ENCODE data around the gene STK39. TPM values are rescaled to one million over a fixed set of nuclear protein-coding genes. Genes with fewer than 3 reads are reported as not detected.

The STK39 gene
- total and polyA plus RNA-seq, 2 of the 4 experiments (the other 2 are of a cell fraction): 11.8 to 16.4 TPM

DNA sequence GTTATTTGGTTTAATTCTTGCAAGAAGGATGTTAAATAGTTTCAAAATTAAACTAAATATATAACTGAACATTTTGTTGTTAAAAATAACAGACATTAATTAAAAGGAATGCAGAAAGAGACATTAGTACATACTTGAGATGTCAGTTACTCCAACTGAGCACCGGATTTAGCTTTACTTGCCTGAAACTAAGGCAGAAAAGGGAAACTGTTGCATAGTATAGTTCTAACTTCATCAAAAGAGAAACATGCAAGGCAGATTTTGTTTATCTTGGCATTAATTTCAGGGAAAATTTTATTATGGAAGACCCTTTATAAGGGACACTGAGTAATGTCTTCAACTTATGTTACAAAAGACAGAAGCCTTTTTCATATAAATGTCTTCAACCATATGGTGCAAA, 218.3 kb downstream of the STK39 start (continued):
- TF ChIP-seq SMC3 (IDR thresholded peaks at IDR 0.05; ENCODE audit: low read depth, low read length) (no peak), RCOR1 (IDR thresholded peaks at IDR 0.05; ENCODE audit: insufficient replicate concordance, low read length) (no peak), BHLHE40 (IDR thresholded peaks at IDR 0.05; ENCODE audit: low read depth, low read length) (no peak), POLR2A (IDR thresholded peaks at IDR 0.05; ENCODE audit: low read depth, low read length) (no peak), CHD1 (IDR thresholded peaks at IDR 0.05; ENCODE audit: low read depth, low read length) (no peak)
- TF ChIP-seq, protein P1, sequence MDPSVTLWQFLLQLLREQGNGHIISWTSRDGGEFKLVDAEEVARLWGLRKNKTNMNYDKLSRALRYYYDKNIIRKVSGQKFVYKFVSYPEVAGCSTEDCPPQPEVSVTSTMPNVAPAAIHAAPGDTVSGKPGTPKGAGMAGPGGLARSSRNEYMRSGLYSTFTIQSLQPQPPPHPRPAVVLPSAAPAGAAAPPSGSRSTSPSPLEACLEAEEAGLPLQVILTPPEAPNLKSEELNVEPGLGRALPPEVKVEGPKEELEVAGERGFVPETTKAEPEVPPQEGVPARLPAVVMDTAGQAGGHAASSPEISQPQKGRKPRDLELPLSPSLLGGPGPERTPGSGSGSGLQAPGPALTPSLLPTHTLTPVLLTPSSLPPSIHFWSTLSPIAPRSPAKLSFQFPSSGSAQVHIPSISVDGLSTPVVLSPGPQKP (IDR thresholded peaks at IDR 0.05; ENCODE audit: borderline replicate concordance, low read depth, low read length): no peak

DNA sequence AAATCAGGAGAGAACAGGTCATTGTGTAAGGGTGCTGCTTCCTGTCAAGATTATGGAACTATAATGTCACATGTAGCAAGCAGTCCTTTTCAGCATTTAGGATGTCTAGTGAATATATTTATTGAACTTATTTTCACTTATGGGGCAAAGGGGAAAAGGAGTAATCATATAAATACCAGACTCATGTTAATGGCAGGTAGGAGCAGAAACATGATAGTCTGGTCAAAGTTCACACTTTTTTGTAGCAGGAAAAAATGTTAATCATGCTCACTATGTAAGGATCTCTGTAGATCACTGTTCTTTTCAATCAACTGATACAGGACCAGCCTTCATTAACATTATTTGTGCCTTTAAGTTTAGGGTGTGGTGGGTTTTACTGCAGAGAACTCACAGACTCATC, 219.0 kb downstream of the STK39 start:
- H3K36me3 ChIP-seq (ENCODE audit: control insufficient read depth, insufficient read depth, low read length): peaks cover 7% of the 10 kb centered on the region
- BruUV-seq (replicated peaks): no TSS peak
- peak overlapping the region; percentile 83; the same call in 1 of the 2 replicates for H2AK5ac ChIP-seq (ENCODE audit: low read depth, low read length)
- H2BK20ac ChIP-seq (ENCODE audit: low read depth, low read length): peak overlapping the region; percentile 91
- peaks cover 15% of the 10 kb centered on the region for H3K4me1 ChIP-seq (ENCODE audit: control insufficient read depth, insufficient read depth, low read length)
- ATAC-seq (ENCODE audit: low read depth) (no peak), DNase-seq (no peak)
- ChIA-PET POLR2A (ENCODE audit: unreplicated experiment) (no interaction called here), CTCF (no interaction called here)
- dilution Hi-C loops (cut with HindIII; ENCODE audit: low sequenced_read_pairs, unreplicated experiment): no loop called here
- 0 out of 2 replicates have a peak overlapping the region, but pooled peaks have one; percentile 24 for H3K56ac ChIP-seq (ENCODE audit: extremely low read depth, insufficient read depth, low read length)
- in situ Hi-C loops (cut with MboI; ENCODE audit: low sequenced_read_pairs): no loop called here
- peak overlapping the region; percentile 83 for H4K5ac ChIP-seq (ENCODE audit: low read depth, low read length)
- H2AK9ac ChIP-seq (replicated peaks; ENCODE audit: low read depth, low read length, poor library complexity): no peak overlapping the region
- H4K8ac ChIP-seq (ENCODE audit: low read depth in 2 of 2, low read length in 2 of 2): peak overlapping the region; percentile 39 to 66; a peak in 3 of 4 replicates
- peak overlapping the region; percentile 95 for H3K14ac ChIP-seq (replicated peaks; ENCODE audit: low read depth, low read length)
- peak overlapping the region; percentile 80; the same call in 2 of the 3 replicates for H2BK15ac ChIP-seq (ENCODE audit: low read depth, low read length)
- H3K79me1 ChIP-seq (ENCODE audit: low read depth in 1 of 2, low read length in 2 of 2): peaks cover 8 to 42% of the 10 kb centered on the region in 2 experiments
- no peaks in the 10 kb centered on the region for H3K9me3 ChIP-seq (ENCODE audit: control insufficient read depth, insufficient read depth, low read length)
- H3K18ac ChIP-seq (ENCODE audit: low read depth, low read length): peak overlapping the region; percentile 95
- peak overlapping the region; percentile 85 for H3K4ac ChIP-seq (ENCODE audit: low read depth, low read length)
- H3K4me3 ChIP-seq (ENCODE audit: insufficient read depth, low read depth, low read length): no peak overlapping the region
- H2BK120ac ChIP-seq (ENCODE audit: low read depth, low read length): peak overlapping the region; percentile 91
- peak overlapping the region; percentile 91 for H4K91ac ChIP-seq (ENCODE audit: insufficient read depth, low read depth, low read length)
- H2BK5ac ChIP-seq (ENCODE audit: low read depth, low read length, poor library complexity, severe bottlenecking): peak overlapping the region; percentile 88
- H3K27me3 ChIP-seq (ENCODE audit: control insufficient read depth, insufficient read depth, low read length): no peaks in the 10 kb centered on the region
- H3K23ac ChIP-seq (ENCODE audit: low read depth, low read length): peak overlapping the region; percentile 72; the same call in 1 of the 2 replicates
- H3K9me1 ChIP-seq (ENCODE audit: insufficient read depth, low read length): peaks cover 3% of the 10 kb centered on the region; the same call in 1 of the 2 replicates
- H3K9ac ChIP-seq (ENCODE audit: low read depth, low read length): no peak overlapping the region
- H4K20me1 ChIP-seq (ENCODE audit: insufficient read depth, low read length): no peaks in the 10 kb centered on the region
- intact Hi-C loops (cut with micrococcal nuclease): no loop called here
- 0 out of 2 replicates have a peak overlapping the region, but pooled peaks have one; percentile 5 for H3K4me2 ChIP-seq (ENCODE audit: low read depth, low read length)
- H2AFZ ChIP-seq (replicated peaks; ENCODE audit: low read length, poor library complexity): no peak overlapping the region
- peak overlapping the region; percentile 57; the same call in 1 of the 2 replicates for H3K27ac ChIP-seq (ENCODE audit: insufficient read depth, low read length)
- TF ChIP-seq MAZ (IDR thresholded peaks at IDR 0.05; ENCODE audit: borderline replicate concordance, low read depth, low read length) (no peak), CHD1 (IDR thresholded peaks at IDR 0.05; ENCODE audit: low read depth, low read length) (no peak), RCOR1 (IDR thresholded peaks at IDR 0.05; ENCODE audit: insufficient replicate concordance, low read length) (no peak), RFX5 (IDR thresholded peaks at IDR 0.05; ENCODE audit: low read depth, low read length) (no peak), MXI1 (IDR thresholded peaks at IDR 0.05; ENCODE audit: borderline replicate concordance, low read depth, low read length) (no peak), BHLHE40 (IDR thresholded peaks at IDR 0.05; ENCODE audit: low read depth, low read length) (no peak)
- TF ChIP-seq, protein P2, sequence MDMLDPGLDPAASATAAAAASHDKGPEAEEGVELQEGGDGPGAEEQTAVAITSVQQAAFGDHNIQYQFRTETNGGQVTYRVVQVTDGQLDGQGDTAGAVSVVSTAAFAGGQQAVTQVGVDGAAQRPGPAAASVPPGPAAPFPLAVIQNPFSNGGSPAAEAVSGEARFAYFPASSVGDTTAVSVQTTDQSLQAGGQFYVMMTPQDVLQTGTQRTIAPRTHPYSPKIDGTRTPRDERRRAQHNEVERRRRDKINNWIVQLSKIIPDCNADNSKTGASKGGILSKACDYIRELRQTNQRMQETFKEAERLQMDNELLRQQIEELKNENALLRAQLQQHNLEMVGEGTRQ (IDR thresholded peaks at IDR 0.05; ENCODE audit: low read depth, low read length): no peak
- TF ChIP-seq, protein P3, sequence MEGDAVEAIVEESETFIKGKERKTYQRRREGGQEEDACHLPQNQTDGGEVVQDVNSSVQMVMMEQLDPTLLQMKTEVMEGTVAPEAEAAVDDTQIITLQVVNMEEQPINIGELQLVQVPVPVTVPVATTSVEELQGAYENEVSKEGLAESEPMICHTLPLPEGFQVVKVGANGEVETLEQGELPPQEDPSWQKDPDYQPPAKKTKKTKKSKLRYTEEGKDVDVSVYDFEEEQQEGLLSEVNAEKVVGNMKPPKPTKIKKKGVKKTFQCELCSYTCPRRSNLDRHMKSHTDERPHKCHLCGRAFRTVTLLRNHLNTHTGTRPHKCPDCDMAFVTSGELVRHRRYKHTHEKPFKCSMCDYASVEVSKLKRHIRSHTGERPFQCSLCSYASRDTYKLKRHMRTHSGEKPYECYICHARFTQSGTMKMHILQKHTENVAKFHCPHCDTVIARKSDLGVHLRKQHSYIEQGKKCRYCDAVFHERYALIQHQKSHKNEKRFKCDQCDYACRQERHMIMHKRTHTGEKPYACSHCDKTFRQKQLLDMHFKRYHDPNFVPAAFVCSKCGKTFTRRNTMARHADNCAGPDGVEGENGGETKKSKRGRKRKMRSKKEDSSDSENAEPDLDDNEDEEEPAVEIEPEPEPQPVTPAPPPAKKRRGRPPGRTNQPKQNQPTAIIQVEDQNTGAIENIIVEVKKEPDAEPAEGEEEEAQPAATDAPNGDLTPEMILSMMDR (conservative IDR thresholded peaks at IDR 0.05; ENCODE audit: low read depth, low read length): no peak
- TF ChIP-seq, protein P1 (IDR thresholded peaks at IDR 0.05; ENCODE audit: borderline replicate concordance, low read depth, low read length): no peak
